Effector CD4-positive, alpha-beta T cell (primary cell): ENCODE measurements around the gene CLEC2A.
A peak's percentile ranks its signal among the peaks of the same experiment; 100 is the strongest.

Experiments used
- DNase-seq: peaks from one replicate; pipeline ENCODE4 v3.0.0-alpha.2; 2020

The CLEC2A gene

DNA sequence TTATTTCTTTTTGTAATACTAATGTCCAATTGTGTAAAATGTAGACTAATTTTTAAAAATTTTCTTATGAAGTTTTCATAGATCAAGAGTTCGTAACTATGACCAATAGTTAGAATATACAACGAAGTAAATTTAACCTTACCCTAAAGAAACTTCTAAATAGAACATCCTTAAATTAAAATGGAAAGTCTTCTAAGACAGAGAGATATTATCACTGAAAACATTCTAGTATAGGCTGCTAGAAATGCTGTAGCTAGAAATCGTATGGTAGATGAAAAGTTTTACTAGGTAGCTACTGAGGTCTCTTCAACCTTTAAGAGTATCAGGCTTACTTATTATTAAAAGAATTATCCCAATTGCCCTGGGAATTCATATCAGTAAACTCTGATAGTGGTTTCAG is 925 bp downstream of the CLEC2A start:
- DNase-seq: no peak

DNA sequence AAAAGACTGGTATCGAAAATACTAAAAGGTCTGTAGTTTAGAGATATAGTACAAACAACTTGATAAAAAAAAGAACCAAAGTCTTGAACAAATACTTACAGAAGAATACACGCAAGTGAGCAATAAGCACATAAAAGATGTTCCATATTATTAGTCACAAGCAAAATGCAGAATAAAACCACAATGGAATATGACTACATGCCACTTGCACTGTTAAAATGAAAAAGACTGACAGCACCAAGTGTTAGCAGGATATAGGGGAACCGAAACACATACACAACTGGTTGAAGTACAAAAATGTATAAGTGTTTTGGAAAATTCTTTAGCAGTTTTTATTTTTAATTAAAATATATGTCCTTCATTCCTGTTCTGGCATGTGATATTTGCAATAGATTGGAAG is 3.6 kb downstream of the CLEC2A start:
- no peak for DNase-seq

DNA sequence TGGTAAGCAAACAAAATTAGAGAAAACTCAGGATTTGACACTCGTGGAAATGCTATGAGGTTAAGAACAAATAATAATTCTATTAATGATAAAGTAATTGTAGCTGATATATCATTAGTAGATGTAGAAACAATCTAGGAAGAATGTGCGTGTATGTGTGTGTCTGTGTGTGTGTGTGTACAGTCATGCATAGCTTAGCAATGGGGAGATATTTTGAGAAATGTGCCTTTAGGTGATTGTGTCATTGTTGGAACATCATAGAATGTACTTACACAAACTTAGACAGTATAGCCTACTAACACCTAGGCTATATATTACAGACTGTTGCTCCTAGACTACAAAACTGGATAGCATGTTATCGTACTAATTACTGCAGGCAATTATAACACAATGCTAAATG is 5.3 kb downstream of the CLEC2A start:
- no peak for DNase-seq

DNA sequence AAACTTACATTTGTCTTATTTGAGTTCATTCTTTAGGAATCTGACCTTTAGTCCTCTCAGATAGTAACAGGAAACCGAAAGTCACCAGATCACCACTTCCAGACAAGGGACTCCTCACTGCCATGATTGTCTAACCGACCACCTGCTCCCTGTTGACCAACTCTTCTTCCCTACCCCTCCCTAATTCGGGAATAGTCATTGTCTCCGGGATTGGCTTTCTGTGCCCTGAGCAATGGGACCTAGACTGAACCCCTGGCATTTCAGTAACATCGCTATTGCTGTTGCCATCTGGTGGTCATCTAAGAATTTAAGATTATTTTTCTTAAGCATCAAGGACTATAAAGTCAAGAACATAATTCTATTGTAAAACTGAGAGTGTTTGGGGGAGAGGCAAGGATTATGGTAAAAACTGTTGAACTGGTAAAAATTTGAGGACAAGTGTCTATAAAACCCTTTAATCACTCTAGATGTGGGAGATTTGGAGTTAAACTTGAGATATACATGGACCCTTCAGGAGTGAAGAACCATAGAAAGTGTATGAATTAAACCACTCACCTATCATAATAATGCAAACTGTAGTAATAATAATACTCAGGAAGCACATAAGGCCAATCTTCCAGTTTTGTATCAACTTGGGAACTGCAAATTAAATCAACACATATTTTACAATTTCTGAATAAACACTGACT is 6.3 kb downstream of the CLEC2A start:
- DNase-seq: no peak

DNA sequence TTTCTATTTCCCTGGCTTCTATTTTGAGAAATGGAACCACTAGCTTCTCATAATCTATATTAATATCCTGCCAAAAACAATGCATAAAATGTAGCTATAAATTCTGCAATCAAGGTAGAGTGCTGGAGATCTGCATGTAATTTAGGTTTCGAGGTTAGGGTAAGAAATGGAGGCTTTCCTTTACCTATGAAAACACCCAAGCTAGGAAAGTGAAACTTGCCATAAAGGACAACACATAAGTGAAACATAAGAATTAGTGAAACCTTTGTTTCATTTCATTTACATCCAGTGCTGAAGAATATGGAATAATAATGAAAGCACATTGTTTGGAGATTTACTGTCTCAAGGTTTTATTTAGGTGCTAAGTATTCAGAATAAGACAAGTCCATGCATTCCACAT is 9.7 kb downstream of the CLEC2A start:
- DNase-seq: no peak

DNA sequence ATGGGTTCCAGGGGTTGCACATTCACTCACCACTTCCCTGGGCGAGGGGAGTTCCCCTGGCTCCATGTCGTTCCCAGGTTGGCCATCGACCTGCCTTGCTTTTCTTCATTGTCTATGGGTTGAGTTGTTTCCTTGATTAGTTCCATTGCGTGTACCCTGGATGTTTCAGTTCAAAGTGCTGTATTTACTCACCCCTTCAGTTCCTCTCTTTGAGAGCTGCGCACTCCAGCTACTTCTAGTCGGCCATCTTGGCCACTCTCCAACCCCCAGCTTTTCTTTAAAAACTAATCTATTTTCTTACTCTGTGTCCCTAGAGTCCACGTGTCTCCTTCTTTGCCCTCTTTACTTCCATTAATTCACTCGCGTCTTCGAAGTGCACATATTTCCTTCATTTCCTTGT is 11.7 kb downstream of the CLEC2A start:
- no peak for DNase-seq

DNA sequence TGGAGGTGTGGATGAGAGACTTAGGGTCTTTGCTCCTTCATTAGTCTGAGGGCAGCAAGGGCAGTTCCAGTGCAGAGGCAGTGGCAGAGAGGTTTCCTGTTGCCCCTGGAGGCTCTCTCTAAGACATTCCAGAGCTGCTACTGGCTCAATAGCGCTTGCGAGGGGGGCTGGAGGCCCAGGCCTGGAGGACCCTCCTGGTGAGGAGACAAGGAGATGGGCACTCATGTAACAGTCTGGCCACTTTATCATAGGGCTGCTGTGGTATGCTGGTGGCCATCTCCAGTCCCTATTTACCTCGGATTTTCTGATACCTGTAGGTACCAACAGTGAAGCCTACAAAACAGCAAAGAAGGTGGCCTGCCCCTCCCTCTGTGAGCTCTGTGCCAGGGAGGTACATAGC is 12.7 kb downstream of the CLEC2A start:
- no peak for DNase-seq

DNA sequence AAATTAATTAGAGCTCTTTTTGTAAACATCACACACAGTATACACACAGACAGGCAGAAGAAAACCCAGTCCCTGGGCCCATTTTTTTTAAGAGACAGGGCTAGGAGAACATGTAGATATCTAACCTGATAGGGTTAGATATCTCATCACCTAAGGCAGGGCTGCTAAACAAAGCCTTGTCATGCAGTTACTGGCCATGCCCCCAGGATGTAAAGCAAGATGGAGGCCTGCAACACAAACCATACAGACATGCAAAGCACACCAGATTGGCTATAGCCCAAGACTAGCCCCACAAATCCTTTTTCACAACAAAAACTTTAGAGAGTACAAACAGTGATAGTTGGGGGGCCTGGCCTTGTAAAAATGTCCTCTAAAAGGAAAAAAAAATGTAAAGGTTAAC is 20.5 kb downstream of the CLEC2A start:
- no peak for DNase-seq

DNA sequence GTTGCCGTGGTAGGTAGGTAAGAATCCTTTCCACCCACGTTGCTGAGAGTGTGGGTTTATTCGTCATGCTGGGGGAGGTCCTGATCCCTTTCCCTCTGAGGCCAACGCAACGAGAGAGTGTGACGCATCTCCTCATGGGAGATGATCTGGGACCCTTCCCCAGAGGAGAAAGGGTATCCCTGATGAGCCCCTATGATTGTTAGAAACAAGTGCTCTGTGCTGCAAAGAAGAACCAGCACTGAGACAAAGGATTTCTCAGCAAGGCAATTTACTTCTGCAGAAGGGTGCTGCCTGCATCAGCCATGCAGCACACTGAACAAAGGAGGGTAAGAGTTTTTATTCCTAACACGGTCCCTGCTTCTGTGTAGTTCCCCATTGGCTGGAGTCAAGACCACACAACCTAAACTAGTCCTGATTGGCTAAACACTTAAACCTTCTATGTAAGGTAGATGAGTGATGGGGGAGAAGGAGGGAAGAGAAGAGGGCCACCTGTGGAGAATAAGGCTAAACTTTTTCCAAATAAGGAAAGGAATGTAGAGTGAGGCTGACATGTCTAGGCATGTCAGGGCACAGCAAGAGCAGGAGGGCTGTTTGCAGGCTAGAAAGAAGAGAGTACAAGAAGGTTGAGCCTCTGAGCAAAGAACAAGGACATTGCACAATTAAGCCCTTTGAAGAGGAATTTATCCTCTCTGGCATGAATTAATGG is 21.3 kb downstream of the CLEC2A start:
- no peak for DNase-seq

DNA sequence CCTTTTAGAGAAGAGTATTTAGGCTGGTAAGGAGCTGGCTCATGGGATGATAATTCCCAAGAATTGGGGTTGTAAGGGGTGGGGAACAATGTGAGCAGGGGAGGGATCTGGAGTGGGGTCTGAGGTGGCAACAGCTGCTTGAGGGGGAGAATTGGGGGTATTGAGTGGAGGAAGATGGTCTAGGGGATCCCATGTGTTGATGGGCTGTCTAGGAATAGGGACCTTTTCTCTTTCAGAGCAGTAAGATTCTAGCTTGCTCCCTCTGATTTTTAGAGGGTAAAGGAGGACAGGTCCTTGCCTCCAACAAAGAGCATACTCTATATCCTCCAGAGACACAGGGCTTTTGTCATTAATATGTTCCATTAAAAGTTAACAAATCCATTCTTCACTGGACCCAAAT is 22.4 kb downstream of the CLEC2A start:
- no peak for DNase-seq

DNA sequence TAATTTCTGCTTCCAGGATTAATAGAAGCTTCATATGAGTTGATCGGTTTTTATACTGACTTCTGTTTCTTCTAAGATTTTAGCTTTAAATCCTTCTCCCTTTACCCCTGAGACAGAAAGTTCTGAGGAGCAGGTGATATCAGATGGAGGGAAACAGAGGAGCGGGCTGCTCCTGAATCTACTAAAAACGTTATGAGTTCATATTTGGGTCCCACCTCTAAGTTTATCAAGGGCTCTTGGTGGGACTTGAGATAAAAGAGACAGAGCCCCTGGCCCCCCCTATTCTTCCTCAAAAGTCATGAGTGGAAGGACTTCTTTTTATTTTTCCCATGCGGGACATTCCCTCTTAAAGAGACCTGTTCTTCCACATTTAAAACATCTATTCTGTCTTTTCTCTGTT is 23.8 kb downstream of the CLEC2A start:
- no peak for DNase-seq

DNA sequence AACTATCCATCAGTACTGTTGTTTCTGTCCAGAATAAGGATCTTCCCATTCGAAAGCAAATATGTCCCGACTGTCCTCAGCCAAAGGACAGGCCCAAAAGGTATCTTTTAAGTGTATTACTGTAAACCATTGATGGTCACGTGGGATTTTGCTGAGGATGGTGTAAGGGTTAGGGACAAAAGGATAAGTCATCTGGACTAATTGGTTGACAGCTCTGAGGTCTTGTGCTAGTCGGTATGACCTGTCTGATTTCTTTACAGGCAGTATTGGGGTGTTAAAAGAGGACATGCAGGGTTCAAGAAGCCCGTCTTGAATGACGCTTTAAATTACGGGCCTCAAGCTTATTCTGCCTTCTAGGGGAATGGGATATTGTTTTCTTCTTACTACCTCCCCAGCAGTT is 24.4 kb downstream of the CLEC2A start:
- DNase-seq: no peak

DNA sequence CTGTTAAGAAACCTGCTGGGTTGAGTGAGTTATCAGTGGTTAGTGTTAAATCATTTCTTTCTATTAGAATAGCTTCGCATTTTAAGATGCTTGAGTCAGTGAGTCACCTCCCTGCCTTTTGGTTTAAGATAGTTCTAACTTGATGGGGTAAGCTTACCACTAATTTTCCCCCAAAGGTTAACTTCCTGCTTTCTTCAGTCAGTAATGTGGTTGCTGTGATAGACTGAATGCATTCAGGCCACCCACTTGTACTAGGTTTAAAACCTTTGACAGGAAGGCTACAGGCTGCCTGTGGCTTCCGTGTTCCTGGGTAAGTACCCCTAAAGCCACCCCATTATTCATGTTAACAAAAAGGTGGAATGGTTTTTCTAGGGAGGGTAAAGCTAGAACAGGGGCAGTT is 25.3 kb downstream of the CLEC2A start:
- peak; percentile 3 for DNase-seq

DNA sequence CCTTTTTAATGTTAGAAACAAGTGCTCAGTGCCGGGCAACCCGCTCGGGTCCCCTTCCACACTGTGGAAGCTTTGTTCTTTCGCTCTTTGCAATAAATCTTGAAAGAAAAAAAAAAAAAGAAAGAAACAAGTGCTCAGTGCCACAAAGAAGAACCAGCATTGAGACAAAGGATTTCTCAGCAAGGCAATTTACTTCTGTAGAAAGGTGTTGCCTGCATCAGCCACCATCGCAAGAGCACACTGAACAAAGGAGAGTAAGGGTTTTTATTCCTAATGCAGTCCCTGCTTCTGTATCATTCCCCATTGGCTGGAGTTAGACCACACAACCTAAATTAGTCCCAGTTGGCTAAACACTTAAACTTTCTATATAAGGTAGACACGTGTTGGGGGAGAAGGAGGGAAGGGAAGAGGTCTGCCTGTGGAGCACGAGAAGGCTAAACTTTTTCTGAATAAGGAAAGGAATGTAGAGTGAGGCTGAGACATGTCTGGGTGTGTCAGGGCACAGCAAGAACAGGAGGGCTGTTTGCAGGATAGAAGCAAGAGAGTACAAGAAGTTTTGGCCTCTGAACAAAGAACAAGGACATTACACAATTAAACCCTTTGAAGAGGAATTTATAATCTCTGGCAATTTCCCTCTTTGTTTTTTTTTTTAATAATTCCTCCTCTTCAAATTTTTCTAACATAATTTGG is 29.5 kb downstream of the CLEC2A start:
- DNase-seq: no peak

DNA sequence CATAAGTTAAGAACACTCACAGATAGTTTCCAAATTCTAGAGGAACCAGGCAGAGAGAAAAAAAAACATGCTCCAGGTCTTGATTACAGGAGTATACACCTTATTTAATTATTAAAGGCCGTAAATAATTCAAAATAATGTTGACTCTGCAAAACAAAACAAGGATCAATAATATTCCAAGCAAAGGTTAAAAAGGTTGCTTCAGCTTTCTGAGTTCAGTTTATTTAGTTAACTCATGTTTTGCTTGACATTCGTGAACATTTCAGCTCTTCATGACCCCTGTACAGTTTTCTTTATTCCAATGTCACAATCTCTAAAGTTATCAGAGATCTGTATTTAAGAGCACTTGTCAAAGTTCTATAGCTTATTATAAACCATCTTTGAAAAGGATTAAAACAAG is 31.2 kb downstream of the CLEC2A start:
- no peak for DNase-seq

DNA sequence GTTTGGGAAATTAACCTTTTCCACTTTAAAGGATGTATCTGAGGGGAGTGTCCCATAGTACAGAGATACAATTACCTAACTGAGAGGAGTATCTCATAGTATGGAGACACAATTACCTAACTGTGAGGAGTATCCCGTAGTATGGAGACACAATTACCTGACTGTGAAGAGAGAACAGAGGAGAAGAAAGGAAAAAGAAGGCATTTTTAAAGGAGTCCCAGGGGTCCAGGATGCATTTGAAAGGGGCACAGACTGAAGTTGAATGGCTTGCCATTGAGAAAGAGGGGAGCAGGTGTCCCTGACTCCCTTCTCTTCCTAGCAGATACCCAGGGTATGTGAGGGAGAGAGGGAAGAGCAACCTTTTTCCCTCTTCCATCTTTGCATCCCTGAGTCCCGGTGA is 33.0 kb downstream of the CLEC2A start:
- DNase-seq: no peak

DNA sequence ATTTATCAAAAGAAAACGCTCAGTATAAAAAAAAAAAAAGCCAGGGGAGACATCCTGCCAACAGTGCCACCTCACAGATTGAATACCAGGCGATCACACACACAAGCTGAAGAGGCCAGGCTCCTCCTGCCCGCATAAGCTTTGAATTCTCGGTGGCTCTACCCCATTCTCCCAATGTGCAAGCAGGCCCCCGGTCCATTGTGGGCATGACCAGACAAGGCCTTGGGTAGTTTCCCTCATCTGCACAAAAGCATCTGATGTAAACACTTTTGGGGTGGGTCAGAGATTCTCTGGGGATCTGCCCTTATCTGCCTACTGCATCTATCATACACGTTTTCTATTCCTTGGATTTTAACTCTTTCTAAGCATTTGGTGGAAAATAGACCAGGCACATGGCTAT is 34.6 kb downstream of the CLEC2A start:
- no peak for DNase-seq

DNA sequence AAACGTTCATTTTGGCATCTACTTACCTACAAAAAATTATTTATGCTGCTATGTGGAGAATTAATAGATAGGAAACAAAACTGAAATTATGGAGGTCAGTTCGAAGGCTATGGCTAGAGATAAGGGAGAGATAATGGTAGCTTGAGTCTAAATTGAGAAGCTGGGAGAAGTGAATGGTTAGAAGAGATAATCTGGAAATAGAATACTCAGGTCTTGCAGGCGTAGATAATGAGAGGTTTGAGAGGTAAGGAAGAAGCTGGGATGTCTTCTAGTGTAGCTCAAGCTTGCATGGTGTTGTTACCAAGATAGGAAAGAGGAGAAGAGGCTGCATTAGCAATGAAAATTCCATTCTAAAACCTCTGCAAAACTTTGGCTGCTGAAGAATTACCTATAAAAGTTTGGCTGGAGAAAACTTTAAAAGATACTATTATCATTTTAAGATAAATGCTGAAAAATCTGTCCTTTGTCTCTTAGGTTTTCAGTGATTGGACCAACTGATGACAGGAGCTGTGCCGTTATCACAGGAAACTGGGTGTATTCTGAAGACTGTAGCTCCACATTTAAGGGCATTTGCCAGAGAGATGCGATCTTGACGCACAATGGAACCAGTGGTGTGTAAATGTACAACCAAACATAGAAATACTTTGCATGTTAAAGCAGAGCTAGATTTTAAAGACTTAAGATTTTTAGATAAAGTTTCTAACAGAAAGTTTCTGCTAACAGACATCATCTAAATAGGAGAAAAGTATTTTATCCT is 36.8 kb downstream of the CLEC2A start:
- DNase-seq: no peak

DNA sequence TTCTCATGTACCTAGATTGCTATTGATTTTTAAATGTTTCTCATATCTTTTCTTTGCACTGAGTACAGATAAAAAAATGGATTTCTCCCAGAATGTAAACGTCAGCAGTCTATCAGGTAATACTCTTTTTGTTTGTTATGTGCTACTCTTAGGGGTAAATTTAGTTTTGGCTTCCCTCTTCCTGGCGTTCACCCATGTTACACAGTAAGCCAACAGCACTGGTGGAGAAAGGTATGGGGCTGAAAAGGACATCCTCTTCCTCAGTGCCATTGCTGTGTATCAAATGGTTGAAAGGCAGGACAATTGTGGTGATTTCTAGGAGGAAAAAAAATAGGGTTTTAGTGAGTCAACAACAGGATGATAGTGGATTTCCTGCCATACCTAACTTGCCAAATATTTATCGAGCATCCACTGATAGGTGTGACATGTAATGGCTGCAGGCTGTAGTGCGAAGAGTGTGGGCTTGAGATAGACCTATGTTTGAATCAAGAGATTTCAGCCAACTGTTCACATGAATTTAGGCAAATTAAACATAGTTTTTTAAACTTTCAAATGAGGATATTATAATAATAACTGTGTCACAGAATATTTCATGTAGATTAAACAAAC is 43.4 kb downstream of the CLEC2A start:
- DNase-seq: no peak

DNA sequence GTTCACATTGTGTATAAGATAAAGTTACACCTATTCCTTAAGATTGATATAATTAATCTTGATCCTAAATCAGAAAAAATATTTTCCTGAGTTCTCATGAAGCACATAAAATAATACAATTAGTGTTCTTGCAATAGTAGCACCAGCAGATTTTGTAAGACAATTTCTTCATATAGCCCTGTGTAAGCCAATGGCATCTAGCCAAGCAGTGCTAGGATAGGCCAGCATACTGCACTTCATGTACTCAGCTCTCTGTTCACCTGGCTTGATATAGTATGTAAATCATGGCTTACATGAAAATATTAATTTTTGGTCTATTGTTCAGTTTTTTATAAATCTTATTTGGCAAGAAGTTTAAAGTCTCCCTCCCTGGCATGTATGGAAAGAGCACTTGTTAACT is 49.0 kb downstream of the CLEC2A start:
- no peak for DNase-seq

DNA sequence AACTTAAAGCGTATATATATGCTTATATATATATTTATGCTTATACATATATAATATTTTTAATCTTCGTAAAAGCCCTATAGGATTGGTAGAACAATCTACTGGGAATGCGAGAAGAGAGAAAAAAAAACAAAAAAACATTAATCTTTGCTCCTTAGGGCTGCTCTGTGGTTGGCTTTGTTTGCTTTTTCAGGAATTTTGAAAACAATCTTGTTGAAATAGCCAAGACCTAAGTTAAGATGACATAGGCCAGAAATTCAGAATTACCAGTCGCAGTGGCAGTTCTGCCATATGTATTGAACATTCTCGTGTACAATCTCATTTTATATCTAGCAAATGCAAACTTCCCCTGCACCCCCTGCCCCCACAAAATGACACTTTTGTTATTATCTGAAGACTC is 50.2 kb downstream of the CLEC2A start:
- no peak for DNase-seq

DNA sequence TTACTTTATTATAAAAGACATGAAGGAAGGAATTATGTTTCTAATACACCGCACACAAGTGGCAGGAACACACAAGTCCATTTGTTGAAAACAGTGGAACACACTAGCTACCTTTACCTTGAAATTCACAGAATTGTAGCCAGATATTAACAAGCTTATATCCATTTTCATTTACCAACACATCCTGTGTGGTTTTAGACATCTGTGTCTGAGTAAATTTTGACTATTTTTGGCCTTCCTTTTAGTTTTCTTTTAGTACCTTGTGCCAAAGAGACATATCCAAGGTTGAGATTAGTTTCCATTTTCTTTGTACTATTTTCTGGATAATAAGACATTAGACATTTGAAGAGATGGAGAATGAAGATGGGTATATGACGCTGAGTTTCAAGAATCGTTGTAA is 50.9 kb downstream of the CLEC2A start, which contains the start of gene KLRF2:
Gene KLRF2 (plus strand): TSS at position 244 of the 400 bp plus-strand sequence. CDS start 107 bp downstream, at position 351.
- no peak for DNase-seq

DNA sequence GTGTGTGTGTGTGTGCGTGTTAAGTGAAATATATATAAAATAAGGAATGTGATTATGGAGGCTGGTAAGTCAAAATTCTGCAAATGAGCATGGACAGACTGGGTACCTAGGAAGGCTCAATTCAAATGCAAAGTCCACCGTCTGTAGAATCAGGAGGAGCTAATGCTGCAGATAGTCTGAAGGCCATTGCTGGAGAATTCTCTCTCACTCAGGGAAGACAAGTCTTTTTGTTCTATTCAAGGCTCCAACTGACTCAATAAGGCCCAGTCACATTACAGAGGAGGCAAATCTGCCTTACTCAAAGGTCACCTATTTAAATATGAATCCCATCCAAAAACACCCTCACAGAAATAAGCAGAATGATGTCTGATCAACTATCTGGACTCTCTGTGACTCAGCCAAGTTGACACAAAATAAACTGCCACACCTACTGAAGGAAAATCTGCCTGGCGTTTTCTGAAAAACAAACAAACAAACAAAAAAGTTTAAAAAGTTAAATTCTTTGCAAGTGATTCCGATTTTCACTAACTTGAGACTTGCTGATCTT is 51.6 kb downstream of the CLEC2A start:
- DNase-seq: no peak
